CD4-positive, alpha-beta T cell (primary cell): Measurements from ENCODE around the gene L3MBTL1. TPM values are rescaled to one million over a fixed set of nuclear protein-coding genes. Genes with fewer than 3 reads are reported as not detected.

ENCODE experiments used
- ATAC-seq: fragments of 200-7000 bp; cut with Tn5 transposase; one replicate; pipeline ENCODE4 v1.10.0; 2022; ENCODE audit warnings: mild to moderate bottlenecking; ENCODE audit not compliant: poor library complexity
- CTCF ChIA-PET: fragments of 350-600 bp; sonication (Branson Sonifier 250); formaldehyde crosslinking; loops from one replicate; lab custom pipeline; 2021; ENCODE audit warnings: antibody characterized with exemption, inconsistent platforms; lab: Charles Lee
- POLR2A ChIA-PET: fragments of 350-600 bp; sonication (Branson Sonifier 250); formaldehyde crosslinking; loops from one replicate; lab custom pipeline; 2021; ENCODE audit warnings: antibody characterized with exemption, inconsistent platforms; lab: Charles Lee
- DNase-seq, 14 experiments: peaks; one replicate each; pipeline ENCODE4 v3.0.0-alpha.2; 2013 to 2020; ENCODE audit warnings: mixed read lengths in 2 of 14
- H3K27ac ChIP-seq, 2 donors: one replicate each; pipeline versions ENCODE4 v1.5.1 to v1.7.0; 2013; ENCODE audit warnings: low read length in 2 of 2, low read depth in 1 of 2, mild to moderate bottlenecking in 1 of 2
- H3K27me3 ChIP-seq, 2 experiments: 1 replicate in 1 of 2; 2 replicates in 1 of 2; pipeline versions ENCODE4 v1.6.1 to v1.7.0; 2013; ENCODE audit warnings: low read length in 2 of 2, control low read depth in 1 of 2, mild to moderate bottlenecking in 1 of 2, moderate library complexity in 1 of 2; ENCODE audit not compliant: insufficient read depth in 2 of 2, control insufficient read depth in 1 of 2
- H3K36me3 ChIP-seq: one replicate; pipeline ENCODE4 v1.6.1; 2013; ENCODE audit warnings: low read length, control low read depth; ENCODE audit not compliant: insufficient read depth
- H3K4me1 ChIP-seq: one replicate; pipeline ENCODE4 v1.6.1; 2013; ENCODE audit warnings: low read length, control low read depth; ENCODE audit not compliant: insufficient read depth
- H3K4me3 ChIP-seq: one replicate; pipeline ENCODE4 v1.5.1; 2013; ENCODE audit warnings: mild to moderate bottlenecking, low read length, moderate library complexity
- H3K9me3 ChIP-seq, 2 experiments: 1 replicate in 1 of 2; 2 replicates in 1 of 2; pipeline versions ENCODE4 v1.6.1 to v1.7.0; 2013; ENCODE audit warnings: low read length in 2 of 2, mild to moderate bottlenecking in 2 of 2, control low read depth in 1 of 2, moderate library complexity in 1 of 2; ENCODE audit not compliant: control insufficient read depth in 1 of 2, insufficient read depth in 1 of 2
- H3K27ac Mint-ChIP-seq: one replicate; pipeline ENCODE4 v1.8.0; 2020; ENCODE audit warnings: mixed read lengths
- H3K27me3 Mint-ChIP-seq: one replicate; pipeline ENCODE4 v1.8.0; 2021; ENCODE audit warnings: mixed read lengths
- H3K36me3 Mint-ChIP-seq: one replicate; pipeline ENCODE4 v1.8.0; 2021; ENCODE audit warnings: low read depth, mixed read lengths
- H3K4me1 Mint-ChIP-seq: one replicate; pipeline ENCODE4 v1.8.0; 2021; ENCODE audit warnings: low read depth, mixed read lengths
- H3K4me3 Mint-ChIP-seq: one replicate; pipeline ENCODE4 v1.8.0; 2020; ENCODE audit warnings: mild to moderate bottlenecking, mixed read lengths
- H3K9me3 Mint-ChIP-seq: one replicate; pipeline ENCODE4 v1.8.0; 2020; ENCODE audit warnings: mixed read lengths
- intact Hi-C, 2 experiments: fragments of 100-400 bp; cut with DNase I in 1 of 2; cut with micrococcal nuclease in 1 of 2; formaldehyde crosslinking; loops; one replicate each; pipeline versions ENCODE4 v1.15.1 to v1.9.0; 2023 to 2025; cut with DNase I, micrococcal nuclease
- total RNA-seq, 174 experiments: library from RNA in 2 of 174; stranded (reverse) in 2 of 174; gene quantifications; one replicate each; pipeline ENCODE4 v1.2.3 and lab custom pipeline; 2021 to 2026
- TF ChIP-seq, protein P1 (sequence below): fragments of 200-600 bp; IDR thresholded peaks from one replicate; pipeline ENCODE4 v1.8.0; 2022; ENCODE audit warnings: antibody characterized with exemption, mild to moderate bottlenecking

L3MBTL1 gene
- total RNA-seq, 2 experiments from 2014 or later: 10.2 to 10.5 TPM

GRCh38 chr20:43530321-43531090, 23.0 kb downstream of the L3MBTL1 start:
- Histone ChIP-seq H3K4me1 (no peaks in the 10 kb centered on the region), H3K27me3 (no peaks in the 10 kb centered on the region), H3K9me3 (no peaks in the 10 kb centered on the region), H3K27ac (no peak overlapping the region), H3K36me3 (peaks cover 5% of the 10 kb centered on the region), H3K4me3 (no peak overlapping the region)
- CTCF ChIA-PET: no interaction called here
- no peaks in the 10 kb centered on the region for H3K27me3 Mint-ChIP-seq
- no peaks in the 10 kb centered on the region for H3K4me1 Mint-ChIP-seq
- no peaks in the 10 kb centered on the region for H3K9me3 Mint-ChIP-seq
- intact Hi-C loops: no loop called here
- no peak overlapping the region for H3K4me3 Mint-ChIP-seq
- no peak for DNase-seq
- TF ChIP-seq, protein P1, sequence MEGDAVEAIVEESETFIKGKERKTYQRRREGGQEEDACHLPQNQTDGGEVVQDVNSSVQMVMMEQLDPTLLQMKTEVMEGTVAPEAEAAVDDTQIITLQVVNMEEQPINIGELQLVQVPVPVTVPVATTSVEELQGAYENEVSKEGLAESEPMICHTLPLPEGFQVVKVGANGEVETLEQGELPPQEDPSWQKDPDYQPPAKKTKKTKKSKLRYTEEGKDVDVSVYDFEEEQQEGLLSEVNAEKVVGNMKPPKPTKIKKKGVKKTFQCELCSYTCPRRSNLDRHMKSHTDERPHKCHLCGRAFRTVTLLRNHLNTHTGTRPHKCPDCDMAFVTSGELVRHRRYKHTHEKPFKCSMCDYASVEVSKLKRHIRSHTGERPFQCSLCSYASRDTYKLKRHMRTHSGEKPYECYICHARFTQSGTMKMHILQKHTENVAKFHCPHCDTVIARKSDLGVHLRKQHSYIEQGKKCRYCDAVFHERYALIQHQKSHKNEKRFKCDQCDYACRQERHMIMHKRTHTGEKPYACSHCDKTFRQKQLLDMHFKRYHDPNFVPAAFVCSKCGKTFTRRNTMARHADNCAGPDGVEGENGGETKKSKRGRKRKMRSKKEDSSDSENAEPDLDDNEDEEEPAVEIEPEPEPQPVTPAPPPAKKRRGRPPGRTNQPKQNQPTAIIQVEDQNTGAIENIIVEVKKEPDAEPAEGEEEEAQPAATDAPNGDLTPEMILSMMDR: no peak
- no peak overlapping the region for H3K27ac Mint-ChIP-seq
- POLR2A ChIA-PET: interaction anchor here (0.8 kb wide), 1 partner anchor 15 kb away, joined by 3 read pairs; no protein-coding TSS in a partner anchor
- ATAC-seq: no peak
- H3K36me3 Mint-ChIP-seq: peaks cover 5% of the 10 kb centered on the region

DNA sequence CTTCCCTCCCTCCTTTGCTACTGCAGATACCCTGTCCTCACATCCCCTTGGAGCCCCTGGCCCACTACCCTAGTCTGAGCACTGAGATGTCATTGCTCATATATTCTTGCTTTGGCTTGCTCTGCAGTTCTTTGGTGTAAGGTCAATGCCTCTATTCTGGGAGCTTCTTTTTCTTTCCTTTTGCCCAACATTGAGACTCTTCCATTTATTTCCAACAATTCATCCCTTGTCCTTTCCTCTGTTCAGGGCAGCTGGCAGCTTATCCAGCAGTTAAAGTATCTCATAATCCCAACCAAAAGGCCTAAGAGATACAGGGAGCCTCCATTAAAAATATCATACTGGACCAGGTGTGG, 23.6 kb downstream of the L3MBTL1 start:
- intact Hi-C loops: no loop called here
- TF ChIP-seq, protein P1: no peak
- ChIA-PET POLR2A (interaction anchor here (0.8 kb wide), 1 partner anchor 15 kb away, joined by 3 read pairs; no protein-coding TSS in a partner anchor), CTCF (no interaction called here)
- no peak for DNase-seq
- H3K27me3 Mint-ChIP-seq: no peaks in the 10 kb centered on the region
- H3K27ac Mint-ChIP-seq: no peak overlapping the region
- no peaks in the 10 kb centered on the region for H3K4me1 Mint-ChIP-seq
- Histone ChIP-seq H3K9me3 (no peaks in the 10 kb centered on the region), H3K36me3 (peaks cover 5% of the 10 kb centered on the region), H3K27ac (no peak overlapping the region), H3K4me3 (no peak overlapping the region), H3K4me1 (no peaks in the 10 kb centered on the region), H3K27me3 (no peaks in the 10 kb centered on the region)
- no peaks in the 10 kb centered on the region for H3K9me3 Mint-ChIP-seq
- no peak for ATAC-seq
- no peak overlapping the region for H3K4me3 Mint-ChIP-seq
- H3K36me3 Mint-ChIP-seq: peaks cover 5% of the 10 kb centered on the region

DNA sequence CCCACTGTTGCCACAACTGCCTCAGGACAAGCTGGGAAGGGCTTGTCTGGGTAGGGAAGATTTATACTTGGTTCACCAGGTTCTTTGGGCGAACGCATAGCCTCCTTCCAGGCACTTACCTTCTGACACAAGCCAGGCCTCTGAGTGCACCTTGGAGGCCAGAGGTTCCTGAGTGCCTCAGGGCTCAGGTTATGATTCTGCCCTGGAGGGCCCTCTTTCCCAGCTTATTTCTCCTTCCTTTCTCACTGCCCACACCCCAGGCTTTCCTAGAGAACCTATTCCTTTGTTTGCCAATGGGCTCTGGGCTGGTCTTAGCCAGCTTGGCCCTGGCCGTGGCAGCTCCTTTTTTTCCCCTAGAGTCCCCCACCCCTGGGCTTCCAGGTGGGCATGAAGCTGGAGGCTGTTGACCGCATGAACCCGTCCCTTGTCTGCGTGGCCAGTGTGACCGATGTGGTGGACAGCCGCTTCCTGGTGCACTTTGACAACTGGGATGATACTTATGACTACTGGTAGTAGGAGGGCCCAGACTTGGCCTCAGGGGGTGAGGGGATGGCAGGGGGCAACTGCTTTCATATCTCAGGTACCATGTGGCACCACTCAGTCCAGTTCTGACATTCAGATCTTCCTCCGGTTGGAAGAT, 25.0 kb downstream of the L3MBTL1 start:
- POLR2A ChIA-PET: no interaction called here
- H3K27ac Mint-ChIP-seq: no peak overlapping the region
- H3K4me1 Mint-ChIP-seq: no peaks in the 10 kb centered on the region
- DNase-seq (no peak), ATAC-seq (no peak)
- Histone ChIP-seq H3K9me3 (no peaks in the 10 kb centered on the region), H3K27me3 (no peaks in the 10 kb centered on the region), H3K27ac (no peak overlapping the region), H3K4me1 (no peaks in the 10 kb centered on the region), H3K4me3 (no peak overlapping the region), H3K36me3 (peaks cover 5% of the 10 kb centered on the region)
- no peaks in the 10 kb centered on the region for H3K27me3 Mint-ChIP-seq
- TF ChIP-seq, protein P1: no peak
- no peak overlapping the region for H3K4me3 Mint-ChIP-seq
- peaks cover 5% of the 10 kb centered on the region for H3K36me3 Mint-ChIP-seq
- intact Hi-C loops: no loop called here
- CTCF ChIA-PET: no interaction called here
- no peaks in the 10 kb centered on the region for H3K9me3 Mint-ChIP-seq
